Measurements from ENCODE around the gene DAP.
"Not testable (repeated sequence)": the region's sequence is repeated elsewhere in the genome, so short reads cannot be mapped to it uniquely, and the experiment has no call there.

DAP gene, protein sequence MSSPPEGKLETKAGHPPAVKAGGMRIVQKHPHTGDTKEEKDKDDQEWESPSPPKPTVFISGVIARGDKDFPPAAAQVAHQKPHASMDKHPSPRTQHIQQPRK

DNA sequence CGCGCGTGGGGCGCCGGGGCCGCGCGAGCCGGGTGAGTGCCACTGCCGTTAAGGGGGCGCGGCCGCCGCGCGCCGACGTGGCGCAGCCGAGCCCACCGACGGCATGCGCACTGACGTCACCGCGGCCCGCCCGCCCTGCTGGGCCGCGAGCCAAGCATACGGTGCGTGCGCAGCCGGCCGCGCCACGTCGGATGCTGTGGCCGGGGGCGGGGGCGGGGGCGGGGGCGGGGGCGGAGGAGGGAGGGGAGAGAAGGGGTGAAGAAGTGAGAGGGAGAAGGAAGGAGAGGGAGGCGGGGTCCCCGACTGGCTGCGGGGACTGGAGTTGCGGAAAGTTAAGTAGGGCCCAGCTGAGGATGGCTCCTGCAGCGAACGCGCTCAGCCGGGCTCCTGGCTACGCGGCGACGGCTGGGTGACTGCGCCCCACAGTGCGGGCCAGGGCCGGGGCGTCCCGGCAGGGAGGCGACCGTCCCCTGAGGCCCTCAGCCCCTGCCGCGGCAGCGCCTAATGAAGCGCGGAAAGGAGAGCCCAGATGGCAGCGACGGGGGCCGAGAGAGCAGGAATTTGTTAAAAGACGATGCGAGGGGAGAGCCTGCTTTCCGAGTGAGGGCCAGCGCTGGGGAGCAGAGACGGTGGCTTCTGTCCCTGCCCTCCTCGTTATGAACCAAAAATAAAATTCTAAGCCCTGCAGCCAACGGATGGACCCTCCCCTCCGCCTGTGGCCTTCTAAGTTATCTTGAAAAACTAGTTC lies at the start of gene DAP:
Gene DAP (minus strand): TSS at position 50 of the 748 bp plus-strand sequence. CDS start 166 bp downstream, outside the sequence.
- DNase-seq: peak; percentile 84

DNA sequence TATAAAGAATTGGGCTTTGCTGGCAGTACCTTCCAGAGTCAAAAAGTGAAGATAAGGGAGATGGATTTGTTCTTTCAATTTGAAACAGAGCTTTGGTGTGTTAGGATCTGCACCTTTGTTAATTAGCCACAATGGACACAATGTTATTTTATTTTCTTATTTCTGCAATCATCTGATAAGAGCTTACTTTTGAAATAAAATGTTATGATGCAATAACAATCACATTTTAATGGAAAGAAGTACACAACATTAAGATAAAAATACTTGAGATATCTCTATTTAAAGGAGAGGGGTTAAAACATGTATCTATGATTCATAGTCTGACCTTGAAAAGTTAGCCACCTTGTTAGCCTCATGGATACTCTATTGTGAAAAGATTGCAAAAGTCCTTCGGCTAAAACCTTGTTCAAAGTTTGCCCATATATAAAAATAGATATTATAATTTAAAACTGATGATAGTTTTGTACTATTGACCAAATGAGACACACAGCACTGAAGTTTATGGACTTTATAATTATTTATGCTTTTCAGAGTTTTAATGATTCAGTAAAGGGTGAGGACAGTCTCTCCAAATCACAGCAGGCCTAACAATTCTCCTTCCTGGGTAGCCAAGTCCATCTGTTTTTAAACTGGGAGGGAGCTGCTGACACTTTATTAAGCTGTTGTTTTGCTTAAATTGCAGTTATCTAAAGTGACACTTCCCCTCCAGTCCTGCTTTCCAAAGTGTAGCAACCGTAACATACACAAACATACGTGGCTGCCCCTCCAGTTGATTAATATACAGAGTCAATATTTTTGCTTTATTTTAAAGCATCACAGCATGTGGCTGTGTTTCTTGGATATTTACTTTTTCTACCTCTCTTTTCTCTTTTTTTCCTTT lies 47.6 kb upstream of the DAP start:
- no peak for DNase-seq

DNA sequence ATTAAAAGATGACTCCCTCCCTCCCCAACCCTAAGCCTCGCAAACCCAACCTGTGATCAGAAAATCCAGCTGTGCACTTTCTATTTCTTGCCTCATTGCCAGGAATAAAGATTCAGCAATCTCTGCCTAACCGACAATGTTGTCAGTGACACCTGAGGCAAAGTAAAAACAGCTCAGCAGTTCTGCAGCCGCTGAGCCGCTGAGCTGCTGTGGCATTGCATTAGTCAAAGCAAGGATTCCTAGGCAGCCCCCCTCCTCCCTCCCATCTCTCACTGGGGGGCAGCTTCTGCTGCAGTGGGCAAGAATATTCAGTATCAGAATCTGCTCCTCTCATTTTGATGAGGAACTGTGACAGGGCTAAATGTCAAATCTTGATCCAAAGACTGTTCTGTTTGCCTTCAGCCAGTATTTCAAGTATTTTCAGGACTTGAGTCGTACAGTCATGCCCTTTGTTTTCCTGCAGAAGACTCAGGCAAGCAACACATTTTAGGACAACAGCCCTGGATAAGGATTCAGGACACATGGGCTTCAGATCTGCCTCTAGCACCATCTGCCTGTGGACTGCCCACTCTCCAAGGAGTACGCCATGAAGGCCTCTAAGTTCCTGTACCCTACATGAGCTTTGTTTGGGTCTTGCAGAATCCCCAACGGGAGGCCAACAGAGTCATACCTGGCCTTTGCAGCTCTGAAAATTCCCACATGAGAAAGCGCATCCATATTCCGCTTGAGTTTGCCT lies 41.1 kb upstream of the DAP start:
- no peak for DNase-seq

DNA sequence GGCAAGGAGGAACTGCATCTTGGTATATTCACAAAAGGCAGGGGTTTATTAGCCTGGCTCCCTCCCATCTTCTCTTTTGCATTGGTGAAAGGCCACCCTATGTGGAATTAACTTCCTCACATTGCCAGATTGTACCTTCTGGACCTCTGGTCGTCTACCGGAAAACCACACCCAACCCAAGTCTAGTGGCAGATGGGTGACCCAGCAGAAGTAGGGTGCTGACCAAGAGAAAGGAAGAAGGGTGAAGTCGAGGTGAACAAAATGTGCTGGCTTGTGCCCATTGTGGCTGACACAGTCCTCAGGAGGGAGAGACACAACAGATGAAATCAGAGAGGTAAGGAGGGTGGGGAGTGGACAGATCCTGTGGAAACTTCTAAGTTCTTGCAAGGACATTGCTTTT lies 39.8 kb upstream of the DAP start:
- DNase-seq: no peak

DNA sequence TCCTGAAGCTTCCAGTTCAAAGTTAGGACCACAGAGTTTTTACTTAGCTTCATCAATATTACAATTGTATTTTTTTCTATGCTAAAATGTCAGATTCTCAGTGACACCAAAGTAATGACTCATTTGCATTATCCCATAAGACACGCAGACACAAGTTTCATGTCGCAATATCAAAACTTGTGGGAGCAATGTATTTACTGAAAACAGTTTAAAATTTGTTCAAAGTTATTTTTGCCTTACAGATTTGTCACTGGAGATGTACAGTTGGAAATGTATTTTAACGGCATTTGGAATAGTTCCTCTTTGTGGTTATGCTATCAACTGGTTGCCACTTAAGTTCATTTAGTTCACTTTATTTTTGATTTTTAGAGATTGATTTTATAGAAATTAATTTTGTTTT lies 36.2 kb upstream of the DAP start:
- no peak for DNase-seq

DNA sequence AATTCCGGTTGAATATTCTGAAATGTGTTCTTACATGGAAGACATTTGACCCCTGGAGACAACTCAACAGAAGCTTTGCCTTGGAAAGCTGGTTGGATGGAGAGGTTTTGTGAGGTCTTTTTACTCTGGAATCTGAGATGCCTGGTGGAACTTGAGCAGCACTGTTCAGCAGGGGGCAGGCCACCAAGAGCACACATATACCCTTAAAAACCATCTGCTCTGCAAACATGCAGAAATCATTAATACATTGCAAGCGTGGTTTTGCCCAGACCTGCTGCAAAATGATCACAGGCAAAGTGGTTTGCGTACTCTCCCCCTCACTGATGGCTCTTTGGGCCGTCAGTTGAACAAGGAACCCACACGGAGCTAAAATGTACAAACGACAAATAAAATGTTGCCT lies 32.8 kb upstream of the DAP start:
- no peak for DNase-seq

DNA sequence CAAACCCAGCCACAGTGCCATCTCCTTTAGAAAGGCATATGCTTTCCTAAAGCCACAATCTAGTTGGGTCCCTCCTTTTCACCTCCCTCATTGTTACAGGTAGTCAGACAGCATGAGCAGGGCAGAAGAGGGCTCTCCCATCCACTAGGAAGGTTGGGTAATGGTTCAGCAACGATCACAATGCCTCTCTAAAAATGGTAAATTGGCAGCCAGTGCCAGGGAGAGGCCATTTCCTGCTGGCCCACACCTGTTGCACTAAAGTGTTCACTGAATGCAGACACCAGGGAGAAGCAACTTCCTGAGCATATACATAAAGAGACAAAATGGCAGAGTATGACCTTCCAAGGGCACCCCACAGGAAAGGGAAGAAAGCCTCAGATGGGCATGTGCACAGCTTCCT lies 31.3 kb upstream of the DAP start:
- DNase-seq: no peak

DNA sequence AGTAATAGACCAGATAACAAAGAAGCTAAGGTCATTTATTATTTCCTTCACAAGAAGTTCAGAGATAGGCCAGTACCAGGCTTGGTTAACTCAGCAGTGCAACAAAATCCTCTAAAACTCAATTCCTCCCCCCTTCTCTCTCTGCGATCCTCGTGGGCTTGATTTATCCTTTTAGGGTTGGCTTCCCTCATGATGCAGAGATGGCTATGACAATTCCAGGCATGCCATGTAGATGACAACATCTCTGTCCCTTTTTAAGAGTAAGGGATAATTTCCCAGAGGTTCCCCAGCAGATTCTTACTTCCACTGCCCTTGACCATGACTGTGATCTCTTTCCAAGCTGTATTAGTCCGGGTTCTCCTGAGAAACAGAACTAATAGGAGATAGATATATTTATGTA lies 28.7 kb upstream of the DAP start:
- no peak for DNase-seq

DNA sequence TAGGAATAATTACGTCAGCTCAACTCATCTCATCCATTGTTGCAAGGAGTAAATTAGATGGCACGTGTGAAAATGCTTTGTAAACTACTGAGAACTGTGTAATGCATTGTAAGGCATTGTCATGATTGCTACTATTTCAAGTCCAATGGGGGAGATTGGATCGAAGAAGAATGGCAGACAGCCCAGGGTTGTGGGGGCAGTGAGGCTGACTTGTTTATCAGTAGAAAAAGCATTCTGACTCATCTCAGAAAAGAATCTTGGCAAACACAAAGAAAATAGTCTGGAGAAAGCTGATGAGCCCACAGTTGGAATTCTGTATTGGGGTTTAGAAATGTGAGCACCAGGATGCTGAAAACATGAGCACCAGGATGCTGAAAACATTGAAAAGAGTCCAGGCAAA lies 28.0 kb upstream of the DAP start:
- DNase-seq: no peak

DNA sequence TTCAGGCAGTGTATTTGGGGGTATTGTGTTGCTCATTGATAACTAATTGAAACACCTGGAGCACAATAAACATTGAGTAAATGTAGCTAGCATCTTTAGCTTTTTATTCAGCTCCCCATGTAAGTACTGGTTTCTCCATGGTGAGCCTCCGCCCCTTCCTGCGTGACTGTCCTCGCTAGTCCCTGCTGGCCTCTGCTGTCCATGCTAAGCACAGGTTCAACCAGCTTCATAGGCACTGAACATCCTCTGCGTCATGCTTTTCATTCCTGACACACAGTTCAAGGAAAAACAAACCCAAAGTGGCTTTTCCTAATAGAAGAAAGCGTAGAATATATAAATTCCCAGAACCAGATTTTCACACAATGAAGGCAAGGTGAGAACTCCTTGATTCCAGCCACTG lies 27.3 kb upstream of the DAP start:
- DNase-seq: no peak

DNA sequence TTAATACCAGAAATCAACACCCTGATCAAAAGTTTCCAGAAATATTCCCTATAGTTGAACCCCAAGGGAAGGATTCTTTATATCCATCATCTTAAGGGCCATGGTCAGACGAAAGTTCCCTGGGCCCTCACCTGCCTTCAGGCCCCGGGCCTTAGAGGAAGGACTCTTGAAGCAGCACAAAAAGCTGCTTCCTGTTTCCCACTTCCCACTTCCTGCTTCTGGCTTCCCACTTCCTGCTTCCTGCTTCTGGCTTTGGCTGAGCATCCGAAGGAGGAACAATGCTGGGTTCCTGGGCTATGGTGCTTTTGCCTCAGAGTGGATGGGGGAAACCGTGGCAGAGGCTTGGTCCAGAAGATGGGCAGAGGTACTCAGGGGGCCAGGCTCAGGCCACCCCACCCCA lies 25.8 kb upstream of the DAP start:
- DNase-seq: no peak

DNA sequence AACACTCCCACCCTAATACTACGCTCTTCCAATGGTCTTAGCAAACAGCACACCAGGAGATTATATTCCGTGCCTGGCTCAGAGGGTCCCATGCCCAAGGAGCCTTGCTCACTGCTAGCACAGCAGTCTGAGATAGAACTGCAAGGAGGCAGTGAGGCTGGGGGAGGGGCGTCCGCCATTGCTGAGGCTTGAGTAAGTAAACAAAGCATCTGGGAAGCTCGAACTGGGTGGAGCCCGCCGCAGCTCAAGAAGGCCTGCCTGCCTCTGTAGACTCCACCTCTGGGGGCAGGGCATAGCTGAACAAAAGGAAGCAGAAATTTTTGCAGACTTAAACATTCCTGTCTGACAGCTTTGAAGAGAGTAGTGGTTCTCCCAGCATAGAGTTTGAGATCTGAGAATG lies 19.2 kb upstream of the DAP start:
- not testable (repeated sequence) for DNase-seq

DNA sequence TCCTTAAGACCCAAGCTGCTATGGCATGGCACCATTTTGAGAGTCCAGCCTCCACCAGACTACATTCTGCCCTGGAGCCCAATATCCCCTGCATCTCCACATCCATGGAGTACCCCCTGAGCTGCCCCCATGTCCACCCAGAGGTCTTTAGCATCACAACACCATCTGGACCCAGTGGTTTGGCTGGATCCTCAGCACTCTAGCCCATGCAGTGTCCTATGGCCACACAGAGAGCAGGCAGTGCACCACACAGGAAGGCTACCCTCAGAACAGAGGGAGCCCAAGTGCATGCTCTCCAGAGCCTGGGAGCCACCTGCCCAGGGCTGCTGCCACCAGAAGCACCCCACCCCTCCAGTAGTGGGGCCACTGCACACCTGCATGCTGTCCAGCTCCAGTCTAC lies 18.6 kb upstream of the DAP start:
- no peak for DNase-seq

DNA sequence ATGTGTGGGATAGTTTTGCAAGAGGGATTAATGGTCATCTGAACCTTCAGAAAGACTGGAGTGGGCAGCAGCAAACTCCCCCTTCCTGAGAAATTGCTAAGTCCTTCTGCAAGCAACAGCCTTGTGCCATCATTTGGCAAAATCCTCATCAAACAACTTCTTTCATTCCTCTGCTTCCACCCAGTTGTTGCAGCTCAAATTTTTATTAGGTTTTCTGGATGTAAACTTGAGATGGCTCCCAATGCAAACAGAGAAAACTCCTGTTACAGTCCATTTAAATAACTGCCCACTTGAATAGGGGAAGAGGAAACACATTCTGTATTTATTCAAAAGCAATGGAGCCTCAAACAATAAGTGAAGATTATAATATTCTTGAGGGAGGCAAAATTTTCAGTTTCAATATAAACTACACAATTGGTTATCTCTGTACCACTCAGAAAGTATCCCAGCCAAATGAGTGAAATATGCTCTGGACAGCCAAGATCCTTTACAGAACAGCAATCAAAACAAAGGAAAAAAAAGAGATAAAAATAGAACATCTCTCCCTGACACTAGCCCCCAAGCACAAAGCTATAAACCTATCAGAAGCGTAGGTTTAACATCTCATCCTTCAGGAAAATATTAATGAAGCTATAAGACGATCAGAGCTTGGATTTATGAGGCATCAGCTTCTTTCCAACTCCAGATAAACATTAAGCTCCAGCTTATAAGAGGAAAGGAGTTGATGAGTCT lies 17.3 kb upstream of the DAP start:
- no peak for DNase-seq

DNA sequence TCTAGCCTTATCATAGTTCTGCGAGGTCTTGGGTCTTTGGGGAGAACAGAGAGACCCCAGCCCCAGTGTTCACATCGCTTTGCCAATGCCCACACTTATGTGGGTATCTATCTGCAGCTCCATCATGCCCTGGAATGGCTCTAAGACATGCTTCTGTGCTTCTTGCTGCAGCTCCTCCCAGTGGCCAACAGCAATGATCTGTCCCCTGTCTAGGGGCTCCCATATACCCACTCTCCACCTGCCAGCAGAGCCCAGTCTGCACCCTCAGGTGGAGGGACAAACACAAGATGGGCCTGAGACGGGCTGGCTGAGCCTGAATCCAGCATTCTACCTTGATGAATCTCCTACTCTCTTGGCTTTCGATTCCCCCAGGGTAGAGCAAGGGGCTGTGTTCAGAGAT lies 14.6 kb upstream of the DAP start:
- DNase-seq: no peak

DNA sequence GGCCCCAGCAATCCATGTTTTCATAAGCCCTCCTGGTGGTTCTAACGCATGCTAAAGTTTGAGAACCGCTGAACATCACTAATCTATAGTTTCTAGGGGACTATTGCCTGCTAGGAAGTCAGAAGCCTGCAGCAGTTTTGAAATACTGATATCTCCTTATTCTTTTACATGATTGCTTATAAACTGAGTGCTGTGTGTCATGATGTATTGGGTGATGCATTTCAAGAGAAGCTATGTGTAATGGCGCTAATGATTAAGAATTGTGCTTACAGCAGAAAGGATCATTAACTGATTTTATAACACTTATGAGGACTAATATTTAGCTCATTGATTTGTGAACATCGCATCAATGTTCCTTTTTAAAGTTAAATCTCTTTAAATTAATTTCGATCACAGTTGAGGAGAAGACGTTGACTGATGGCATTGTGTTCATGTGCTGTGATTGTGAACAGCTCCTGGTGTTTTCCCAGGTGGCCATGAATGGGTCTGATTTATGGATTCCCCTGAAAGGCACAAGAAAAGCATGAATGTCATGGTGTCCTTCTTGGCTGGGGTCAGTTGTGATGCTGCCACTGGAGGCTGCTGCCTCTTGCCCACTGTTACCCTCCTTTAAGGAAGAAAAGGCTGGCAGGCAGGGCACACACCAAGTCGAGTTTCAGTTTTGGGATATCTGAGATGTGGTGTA lies 12.0 kb upstream of the DAP start:
- DNase-seq: no peak

DNA sequence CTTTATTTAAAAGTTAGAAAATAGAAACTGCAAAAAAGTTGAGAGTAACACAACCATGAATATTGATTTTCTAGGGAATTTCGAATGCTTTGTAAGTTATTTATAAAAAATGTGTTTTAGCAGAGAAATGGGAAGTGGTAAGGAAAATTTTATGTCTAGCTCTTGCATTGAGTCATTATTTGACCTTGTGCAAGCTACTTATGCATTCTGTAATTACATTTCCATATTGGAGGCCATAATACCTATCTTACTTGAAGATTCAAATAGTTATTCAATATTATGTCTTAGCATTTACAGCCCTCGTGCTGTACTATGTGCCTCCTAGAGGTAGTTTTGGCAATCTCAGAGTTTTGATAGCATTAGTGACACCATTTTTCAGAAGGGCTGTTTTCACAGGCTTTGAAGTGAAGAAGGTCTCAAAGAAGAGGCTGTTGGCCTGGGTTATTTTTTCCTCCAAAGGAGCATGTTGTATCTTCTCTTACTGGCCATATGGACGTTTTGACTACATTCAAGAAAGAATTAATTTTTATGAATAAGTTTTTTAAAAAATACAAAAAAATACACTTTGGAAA lies 7.4 kb upstream of the DAP start:
- no peak for DNase-seq

DNA sequence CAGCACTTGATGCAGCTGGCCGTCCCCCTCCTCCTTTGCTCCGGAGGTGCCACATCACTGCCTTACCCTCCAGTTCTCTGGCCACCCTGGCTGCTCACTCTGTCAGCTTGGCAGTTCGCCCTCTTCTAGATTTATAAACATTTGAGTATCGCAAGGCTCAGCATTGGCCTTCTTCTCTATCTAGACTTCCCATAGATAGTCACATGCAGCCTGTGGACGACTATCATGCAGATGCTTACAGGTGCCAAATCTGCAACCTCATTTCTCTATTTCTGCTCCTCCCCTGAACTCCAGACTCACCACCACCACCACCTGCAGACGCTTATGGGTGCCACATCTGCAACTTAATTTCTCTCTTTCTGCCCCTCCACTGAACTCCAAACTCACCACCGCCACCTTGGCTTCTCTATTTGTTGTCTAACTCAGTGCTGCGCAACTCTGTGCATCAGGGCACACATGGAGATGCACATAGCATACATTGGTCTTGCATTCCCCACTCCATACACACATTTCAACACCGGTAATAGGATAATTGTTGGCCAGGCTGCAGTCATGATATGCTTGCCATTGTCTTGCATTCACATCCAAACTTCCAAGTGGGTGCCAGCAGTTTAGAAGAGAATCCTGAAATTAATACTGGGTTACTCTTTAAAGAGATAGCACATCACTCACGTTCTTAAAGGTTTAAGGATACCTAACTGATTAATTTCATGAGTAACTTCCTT lies 1.9 kb upstream of the DAP start:
- no peak for DNase-seq

DNA sequence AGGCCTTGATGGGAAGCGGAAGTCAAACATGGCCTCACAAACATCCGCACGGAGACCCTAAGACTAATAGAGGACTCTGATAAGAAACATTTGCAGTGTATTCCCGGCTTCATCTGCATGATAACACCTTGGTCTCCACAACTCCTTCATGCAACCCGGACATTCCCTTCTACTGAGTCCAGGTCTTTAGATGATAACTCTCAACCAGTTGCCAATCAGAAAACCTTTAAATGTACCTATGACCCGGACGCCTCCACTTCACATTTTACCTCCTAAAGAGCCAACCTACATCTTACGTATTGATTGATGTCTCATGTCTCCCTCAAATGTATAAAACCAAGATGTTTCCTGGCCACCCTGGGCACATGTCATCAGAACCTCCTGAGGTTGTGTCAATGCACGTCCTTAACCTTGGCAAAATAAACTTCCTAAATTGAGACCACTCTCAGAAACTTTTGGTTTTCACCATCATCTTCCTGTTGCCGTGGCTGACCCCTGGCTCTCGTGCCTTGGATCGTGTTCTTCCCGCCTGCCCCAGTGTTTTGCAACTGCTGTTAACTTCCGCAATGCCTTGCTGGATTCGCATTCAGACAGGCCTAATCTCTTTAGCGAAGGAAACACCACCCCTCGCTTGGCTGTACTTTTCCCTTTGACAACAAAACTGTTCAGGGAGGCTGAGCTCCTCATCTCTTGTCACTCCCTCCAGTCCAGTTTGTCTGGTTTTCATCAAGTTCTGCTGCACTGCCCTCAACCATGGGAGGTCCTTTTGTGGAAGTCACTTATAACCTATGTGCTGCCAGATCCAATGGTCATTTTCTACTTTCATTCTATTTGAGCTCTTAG lies 1.1 kb upstream of the DAP start:
- DNase-seq: no peak

DNA sequence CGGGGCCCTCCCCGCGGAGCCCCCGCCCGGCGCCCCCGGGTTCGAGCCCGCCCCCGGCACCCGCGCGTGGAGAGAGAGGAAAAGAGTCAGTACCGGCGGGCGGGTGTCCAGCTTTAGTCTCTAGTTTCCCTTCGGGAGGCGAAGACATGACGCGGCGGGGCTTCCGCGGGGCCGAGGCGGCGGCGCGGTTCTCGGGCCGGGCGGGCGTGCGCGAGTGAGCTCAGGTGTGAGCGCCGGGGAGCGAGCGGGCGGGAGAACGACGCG lies 181 bp downstream of the DAP start:
- DNase-seq: no peak
